ENCODE measurements around the gene GALK2.
"Not testable (repeated sequence)": the region's sequence is repeated elsewhere in the genome, so short reads cannot be mapped to it uniquely, and the experiment has no call there.

- not testable (repeated sequence) for TF ChIP-seq MZF1 (tag by site-specific recombination; IDR thresholded peaks at IDR 0.05; ENCODE audit: borderline replicate concordance); ZBTB21 (tag by site-specific recombination; IDR thresholded peaks at IDR 0.05); ZNF747 (tag by site-specific recombination; IDR thresholded peaks at IDR 0.05); ZNF184 (tag by site-specific recombination; IDR thresholded peaks at IDR 0.05); SP2 (tag by site-specific recombination; IDR thresholded peaks at IDR 0.05); ZNF18 (tag by site-specific recombination; IDR thresholded peaks at IDR 0.05)
- TF ChIP-seq, protein P1, sequence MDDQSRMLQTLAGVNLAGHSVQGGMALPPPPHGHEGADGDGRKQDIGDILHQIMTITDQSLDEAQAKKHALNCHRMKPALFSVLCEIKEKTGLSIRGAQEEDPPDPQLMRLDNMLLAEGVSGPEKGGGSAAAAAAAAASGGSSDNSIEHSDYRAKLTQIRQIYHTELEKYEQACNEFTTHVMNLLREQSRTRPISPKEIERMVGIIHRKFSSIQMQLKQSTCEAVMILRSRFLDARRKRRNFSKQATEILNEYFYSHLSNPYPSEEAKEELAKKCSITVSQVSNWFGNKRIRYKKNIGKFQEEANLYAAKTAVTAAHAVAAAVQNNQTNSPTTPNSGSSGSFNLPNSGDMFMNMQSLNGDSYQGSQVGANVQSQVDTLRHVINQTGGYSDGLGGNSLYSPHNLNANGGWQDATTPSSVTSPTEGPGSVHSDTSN (CRISPR knock-in tag; IDR thresholded peaks at IDR 0.05) = not testable (repeated sequence)
- TF ChIP-seq, protein P2, sequence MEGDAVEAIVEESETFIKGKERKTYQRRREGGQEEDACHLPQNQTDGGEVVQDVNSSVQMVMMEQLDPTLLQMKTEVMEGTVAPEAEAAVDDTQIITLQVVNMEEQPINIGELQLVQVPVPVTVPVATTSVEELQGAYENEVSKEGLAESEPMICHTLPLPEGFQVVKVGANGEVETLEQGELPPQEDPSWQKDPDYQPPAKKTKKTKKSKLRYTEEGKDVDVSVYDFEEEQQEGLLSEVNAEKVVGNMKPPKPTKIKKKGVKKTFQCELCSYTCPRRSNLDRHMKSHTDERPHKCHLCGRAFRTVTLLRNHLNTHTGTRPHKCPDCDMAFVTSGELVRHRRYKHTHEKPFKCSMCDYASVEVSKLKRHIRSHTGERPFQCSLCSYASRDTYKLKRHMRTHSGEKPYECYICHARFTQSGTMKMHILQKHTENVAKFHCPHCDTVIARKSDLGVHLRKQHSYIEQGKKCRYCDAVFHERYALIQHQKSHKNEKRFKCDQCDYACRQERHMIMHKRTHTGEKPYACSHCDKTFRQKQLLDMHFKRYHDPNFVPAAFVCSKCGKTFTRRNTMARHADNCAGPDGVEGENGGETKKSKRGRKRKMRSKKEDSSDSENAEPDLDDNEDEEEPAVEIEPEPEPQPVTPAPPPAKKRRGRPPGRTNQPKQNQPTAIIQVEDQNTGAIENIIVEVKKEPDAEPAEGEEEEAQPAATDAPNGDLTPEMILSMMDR (tag by site-specific recombination; IDR thresholded peaks at IDR 0.05) = not testable (repeated sequence)
- TF ChIP-seq, protein P3, sequence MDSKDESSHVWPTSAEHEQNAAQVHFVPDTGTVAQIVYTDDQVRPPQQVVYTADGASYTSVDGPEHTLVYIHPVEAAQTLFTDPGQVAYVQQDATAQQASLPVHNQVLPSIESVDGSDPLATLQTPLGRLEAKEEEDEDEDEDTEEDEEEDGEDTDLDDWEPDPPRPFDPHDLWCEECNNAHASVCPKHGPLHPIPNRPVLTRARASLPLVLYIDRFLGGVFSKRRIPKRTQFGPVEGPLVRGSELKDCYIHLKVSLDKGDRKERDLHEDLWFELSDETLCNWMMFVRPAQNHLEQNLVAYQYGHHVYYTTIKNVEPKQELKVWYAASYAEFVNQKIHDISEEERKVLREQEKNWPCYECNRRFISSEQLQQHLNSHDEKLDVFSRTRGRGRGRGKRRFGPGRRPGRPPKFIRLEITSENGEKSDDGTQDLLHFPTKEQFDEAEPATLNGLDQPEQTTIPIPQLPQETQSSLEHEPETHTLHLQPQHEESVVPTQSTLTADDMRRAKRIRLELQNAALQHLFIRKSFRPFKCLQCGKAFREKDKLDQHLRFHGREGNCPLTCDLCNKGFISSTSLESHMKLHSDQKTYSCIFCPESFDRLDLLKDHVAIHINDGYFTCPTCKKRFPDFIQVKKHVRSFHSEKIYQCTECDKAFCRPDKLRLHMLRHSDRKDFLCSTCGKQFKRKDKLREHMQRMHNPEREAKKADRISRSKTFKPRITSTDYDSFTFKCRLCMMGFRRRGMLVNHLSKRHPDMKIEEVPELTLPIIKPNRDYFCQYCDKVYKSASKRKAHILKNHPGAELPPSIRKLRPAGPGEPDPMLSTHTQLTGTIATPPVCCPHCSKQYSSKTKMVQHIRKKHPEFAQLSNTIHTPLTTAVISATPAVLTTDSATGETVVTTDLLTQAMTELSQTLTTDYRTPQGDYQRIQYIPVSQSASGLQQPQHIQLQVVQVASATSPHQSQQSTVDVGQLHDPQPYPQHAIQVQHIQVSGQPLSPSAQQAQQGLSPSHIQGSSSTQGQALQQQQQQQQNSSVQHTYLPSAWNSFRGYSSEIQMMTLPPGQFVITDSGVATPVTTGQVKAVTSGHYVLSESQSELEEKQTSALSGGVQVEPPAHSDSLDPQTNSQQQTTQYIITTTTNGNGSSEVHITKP (tag by site-specific recombination; IDR thresholded peaks at IDR 0.05) = not testable (repeated sequence)
These were observed 38.1 kb downstream of the GALK2 start for GRCh38 chr15:49208102-49208501.

Data from HEK293 (cell line).